Glutamatergic neuron (in vitro differentiated cells): ENCODE data around the gene GPR26. TPM values are rescaled to one million over a fixed set of nuclear protein-coding genes. Genes with fewer than 3 reads are reported as not detected.

Source experiments
- DNase-seq: peaks from one replicate; pipeline ENCODE4 v3.0.0; 2022
- H3K27ac Mint-ChIP-seq: one replicate; pipeline ENCODE4 v1.8.0; 2020; ENCODE audit warnings: mild to moderate bottlenecking, mixed read lengths, inconsistent platforms; ENCODE audit not compliant: unreplicated experiment
- H3K27me3 Mint-ChIP-seq: one replicate; pipeline ENCODE4 v1.8.0; 2020; ENCODE audit warnings: mild to moderate bottlenecking, moderate library complexity, mixed read lengths, inconsistent platforms; ENCODE audit not compliant: unreplicated experiment
- H3K36me3 Mint-ChIP-seq: one replicate; pipeline ENCODE4 v1.8.0; 2020; ENCODE audit warnings: mild to moderate bottlenecking, mixed read lengths, inconsistent platforms; ENCODE audit not compliant: unreplicated experiment
- H3K4me1 Mint-ChIP-seq: one replicate; pipeline ENCODE4 v1.8.0; 2020; ENCODE audit warnings: mild to moderate bottlenecking, low read depth, mixed read lengths, inconsistent platforms; ENCODE audit not compliant: unreplicated experiment
- H3K4me3 Mint-ChIP-seq: one replicate; pipeline ENCODE4 v1.8.0; 2020; ENCODE audit warnings: mild to moderate bottlenecking, mixed read lengths, inconsistent platforms; ENCODE audit not compliant: unreplicated experiment
- H3K9me3 Mint-ChIP-seq: one replicate; pipeline ENCODE4 v1.8.0; 2020; ENCODE audit warnings: mild to moderate bottlenecking, moderate library complexity, mixed read lengths, inconsistent platforms; ENCODE audit not compliant: unreplicated experiment
- CTCF ChIP-seq: fragments of 200-600 bp; sonication (generic); IDR thresholded peaks from one replicate; pipeline ENCODE4 v1.5.0; 2021; ENCODE audit not compliant: partially characterized antibody, unreplicated experiment
- total RNA-seq: library from RNA; stranded (reverse); fragmentation: NEBNext Ultra II Directional; extraction: Animal tissue kit (Norgen Biotek cat#: 25700); gene quantifications from one replicate; pipeline ENCODE4 v1.2.1, GENCODE V29; 2021; ENCODE audit not compliant: unreplicated experiment

The GPR26 gene
- total RNA-seq, 1 donor from 2014 or later: 0.10 TPM

- H3K27me3 Mint-ChIP-seq: peaks cover 10% of the 10 kb centered on the region
- no peaks in the 10 kb centered on the region for H3K36me3 Mint-ChIP-seq
- peaks cover 2% of the 10 kb centered on the region for H3K4me1 Mint-ChIP-seq
- no peak for TF ChIP-seq CTCF
- no peak for DNase-seq
- peaks cover 2% of the 10 kb centered on the region for H3K9me3 Mint-ChIP-seq
- no peak overlapping the region for H3K4me3 Mint-ChIP-seq
- no peak overlapping the region for H3K27ac Mint-ChIP-seq
These were observed 28.8 kb upstream of the GPR26 start for GRCh38 chr10:123637326-123637880.

GRCh38 chr10:123639131-123639530, 27.0 kb upstream of the GPR26 start:
- Mint-ChIP-seq H3K27me3 (peaks cover 7% of the 10 kb centered on the region), H3K36me3 (no peaks in the 10 kb centered on the region), H3K4me1 (peaks cover 2% of the 10 kb centered on the region), H3K4me3 (no peak overlapping the region), H3K9me3 (no peaks in the 10 kb centered on the region), H3K27ac (no peak overlapping the region)
- TF ChIP-seq CTCF: no peak
- no peak for DNase-seq

- H3K27me3 Mint-ChIP-seq: peaks cover 5% of the 10 kb centered on the region
- no peaks in the 10 kb centered on the region for H3K9me3 Mint-ChIP-seq
- H3K4me3 Mint-ChIP-seq: no peak overlapping the region
- H3K36me3 Mint-ChIP-seq: no peaks in the 10 kb centered on the region
- DNase-seq: no peak
- peaks cover 2% of the 10 kb centered on the region for H3K4me1 Mint-ChIP-seq
- no peak for TF ChIP-seq CTCF
- no peak overlapping the region for H3K27ac Mint-ChIP-seq
These were observed 26.1 kb upstream of the GPR26 start for GRCh38 chr10:123640016-123640535.

- DNase-seq: no peak
- TF ChIP-seq CTCF: no peak
- no peak overlapping the region for H3K27ac Mint-ChIP-seq
- H3K9me3 Mint-ChIP-seq: no peaks in the 10 kb centered on the region
- no peaks in the 10 kb centered on the region for H3K36me3 Mint-ChIP-seq
- peaks cover 1% of the 10 kb centered on the region for H3K27me3 Mint-ChIP-seq
- peaks cover 2% of the 10 kb centered on the region for H3K4me1 Mint-ChIP-seq
- H3K4me3 Mint-ChIP-seq: no peak overlapping the region
These were observed 23.9 kb upstream of the GPR26 start for GRCh38 chr10:123642293-123642692.

GRCh38 chr10:123642697-123643096, 23.5 kb upstream of the GPR26 start:
- no peak for TF ChIP-seq CTCF
- no peak overlapping the region for H3K27ac Mint-ChIP-seq
- H3K36me3 Mint-ChIP-seq: no peaks in the 10 kb centered on the region
- H3K9me3 Mint-ChIP-seq: no peaks in the 10 kb centered on the region
- no peak for DNase-seq
- peaks cover 1% of the 10 kb centered on the region for H3K27me3 Mint-ChIP-seq
- H3K4me3 Mint-ChIP-seq: no peak overlapping the region
- peaks cover 2% of the 10 kb centered on the region for H3K4me1 Mint-ChIP-seq
